NCI-H2196 (cell line): Measurements from ENCODE around the gene FAM170B.

Source experiments
- DNase-seq: peaks from one replicate; lab custom pipeline; 2025; ENCODE audit not compliant: unreplicated experiment; lab: John Stamatoyannopoulos, UW

FAM170B gene

GRCh38 chr10:49128854-49129253 lies 5.0 kb downstream of the FAM170B start:
- DNase-seq = no peak

- no peak for DNase-seq
Observed at GRCh38 chr10:49123981-49124950, 9.6 kb downstream of the FAM170B start.

GRCh38 chr10:49120911-49121310 lies 12.9 kb downstream of the FAM170B start:
- no peak for DNase-seq

GRCh38 chr10:49119746-49120145 lies 14.1 kb downstream of the FAM170B start:
- DNase-seq = no peak

- DNase-seq = no peak
Observed at GRCh38 chr10:49118430-49119074, 15.3 kb downstream of the FAM170B start.

- no peak for DNase-seq
Observed at GRCh38 chr10:49117376-49118070, 16.3 kb downstream of the FAM170B start.

GRCh38 chr10:49116509-49117375 lies 17.1 kb downstream of the FAM170B start:
- no peak for DNase-seq

GRCh38 chr10:49115796-49116508 lies 17.9 kb downstream of the FAM170B start:
- no peak for DNase-seq

GRCh38 chr10:49115015-49115795 lies 18.6 kb downstream of the FAM170B start, which contains the start of gene VSTM4:
TSS of gene VSTM4 (minus strand) at chr10:49115522. CDS start at chr10:49115485, 37 bp downstream.
- DNase-seq = no peak

GRCh38 chr10:49114718-49115014 lies 19.2 kb downstream of the FAM170B start:
- DNase-seq = no peak

GRCh38 chr10:49113741-49114141 lies 20.1 kb downstream of the FAM170B start:
- no peak for DNase-seq

- no peak for DNase-seq
Observed at GRCh38 chr10:49112851-49113250, 21.0 kb downstream of the FAM170B start.

GRCh38 chr10:49112098-49112497 lies 21.7 kb downstream of the FAM170B start:
- DNase-seq = no peak

GRCh38 chr10:49111320-49111698 lies 22.5 kb downstream of the FAM170B start:
- no peak for DNase-seq

GRCh38 chr10:49110684-49111319 lies 23.0 kb downstream of the FAM170B start:
- no peak for DNase-seq

- DNase-seq = no peak
Observed at GRCh38 chr10:49109669-49110340, 24.0 kb downstream of the FAM170B start.

GRCh38 chr10:49108656-49109055 lies 25.2 kb downstream of the FAM170B start:
- DNase-seq = no peak

- DNase-seq = no peak
Observed at GRCh38 chr10:49107887-49108267, 25.9 kb downstream of the FAM170B start.
